Upper lobe of left lung (tissue), 4 donors: Measurements from ENCODE around the gene ACAA2.

Source experiments
- EP300 ChIP-seq, 4 donors: sonication (generic); formaldehyde crosslinking; IDR thresholded peaks; one replicate each; pipeline ENCODE4 v1.5.1; 2017; ENCODE audit warnings: antibody characterized with exemption in 4 of 4, control low read depth in 2 of 4
- POLR2A ChIP-seq, 4 donors: fragments of 450-650 bp; IDR thresholded peaks; one replicate each; pipeline ENCODE4 v1.5.1; 2016 to 2017; ENCODE audit warnings: antibody characterized with exemption in 4 of 4, mild to moderate bottlenecking in 2 of 4
- POLR2AphosphoS5 ChIP-seq, 2 donors: sonication (generic); formaldehyde crosslinking; IDR thresholded peaks; one replicate each; pipeline ENCODE4 v1.5.1; 2017; ENCODE audit warnings: antibody characterized with exemption in 2 of 2
- TF ChIP-seq, protein P1 (sequence below), 6 experiments: fragments of 450-650 bp in 4 of 6; fragments of 200-600 bp in 2 of 6; sonication (generic) in 2 of 6; IDR thresholded peaks; one replicate each; pipeline ENCODE4 v1.5.1; 2016 to 2019; ENCODE audit warnings: antibody characterized with exemption in 6 of 6

DNA sequence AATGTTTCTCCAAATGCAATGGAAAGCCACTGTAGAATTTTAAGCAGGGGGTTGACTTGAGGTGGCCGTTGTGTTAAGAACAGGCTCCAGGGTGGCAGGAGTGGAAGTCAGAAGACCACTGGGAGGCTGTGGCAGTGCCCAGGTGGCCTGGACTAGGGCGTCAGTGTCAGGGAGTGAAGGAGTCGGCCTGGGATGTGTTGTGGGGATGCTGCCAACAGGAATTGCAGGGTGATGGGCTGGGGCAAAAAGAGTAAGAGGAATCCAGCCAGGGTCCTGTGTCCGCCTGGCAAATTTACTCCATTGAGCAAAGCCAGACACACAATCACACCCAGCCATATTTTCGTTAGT is 55.1 kb downstream of the ACAA2 start:
- TF ChIP-seq, protein P1, sequence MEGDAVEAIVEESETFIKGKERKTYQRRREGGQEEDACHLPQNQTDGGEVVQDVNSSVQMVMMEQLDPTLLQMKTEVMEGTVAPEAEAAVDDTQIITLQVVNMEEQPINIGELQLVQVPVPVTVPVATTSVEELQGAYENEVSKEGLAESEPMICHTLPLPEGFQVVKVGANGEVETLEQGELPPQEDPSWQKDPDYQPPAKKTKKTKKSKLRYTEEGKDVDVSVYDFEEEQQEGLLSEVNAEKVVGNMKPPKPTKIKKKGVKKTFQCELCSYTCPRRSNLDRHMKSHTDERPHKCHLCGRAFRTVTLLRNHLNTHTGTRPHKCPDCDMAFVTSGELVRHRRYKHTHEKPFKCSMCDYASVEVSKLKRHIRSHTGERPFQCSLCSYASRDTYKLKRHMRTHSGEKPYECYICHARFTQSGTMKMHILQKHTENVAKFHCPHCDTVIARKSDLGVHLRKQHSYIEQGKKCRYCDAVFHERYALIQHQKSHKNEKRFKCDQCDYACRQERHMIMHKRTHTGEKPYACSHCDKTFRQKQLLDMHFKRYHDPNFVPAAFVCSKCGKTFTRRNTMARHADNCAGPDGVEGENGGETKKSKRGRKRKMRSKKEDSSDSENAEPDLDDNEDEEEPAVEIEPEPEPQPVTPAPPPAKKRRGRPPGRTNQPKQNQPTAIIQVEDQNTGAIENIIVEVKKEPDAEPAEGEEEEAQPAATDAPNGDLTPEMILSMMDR (IDR thresholded peaks at IDR 0.05): no peak
- TF ChIP-seq EP300 (IDR thresholded peaks at IDR 0.05): no peak
- no peak for TF ChIP-seq POLR2AphosphoS5 (IDR thresholded peaks at IDR 0.05)
- TF ChIP-seq POLR2A (IDR thresholded peaks at IDR 0.05): no peak
